HG02763 (cell line): ENCODE data around the gene CDKN2A.

Experiments
- ATAC-seq: cut with Tn5 transposase; IDR thresholded peaks from one replicate; pipeline ENCODE4 v1.9.1; 2021; ENCODE audit warnings: mild to moderate bottlenecking, moderate library complexity; ENCODE audit not compliant: unreplicated experiment

The CDKN2A gene

GRCh38 chr9:22008384-22008716, 14.2 kb upstream of the CDKN2A start:
- no peak for ATAC-seq

- ATAC-seq: no peak
Measured at GRCh38 chr9:22005702-22006606, 11.8 kb upstream of the CDKN2A start.

GRCh38 chr9:22005021-22005701, 11.0 kb upstream of the CDKN2A start:
- no peak for ATAC-seq

GRCh38 chr9:22002038-22002437, 7.8 kb upstream of the CDKN2A start:
- no peak for ATAC-seq

GRCh38 chr9:21998026-21998425, 3.8 kb upstream of the CDKN2A start:
- no peak for ATAC-seq

GRCh38 chr9:21997480-21997879, 3.3 kb upstream of the CDKN2A start:
- no peak for ATAC-seq

GRCh38 chr9:21996858-21997257, 2.7 kb upstream of the CDKN2A start:
- no peak for ATAC-seq

GRCh38 chr9:21996438-21996837, 2.2 kb upstream of the CDKN2A start:
- ATAC-seq: no peak

GRCh38 chr9:21995666-21996398, 1.6 kb upstream of the CDKN2A start:
- ATAC-seq: no peak

GRCh38 chr9:21995006-21995665, 944 bp upstream of the CDKN2A start:
- peak; percentile 76 for ATAC-seq

GRCh38 chr9:21994556-21995005, 389 bp upstream of the CDKN2A start, which contains the start of gene CDKN2B-AS1:
Gene CDKN2B-AS1 (plus strand): TSS chr9:21994791.
- peak; percentile 38 for ATAC-seq

- ATAC-seq: no peak
Measured at GRCh38 chr9:21993007-21993406, 1.2 kb downstream of the CDKN2A start.

GRCh38 chr9:21991072-21991959, 2.9 kb downstream of the CDKN2A start:
- ATAC-seq: no peak

- no peak for ATAC-seq
Measured at GRCh38 chr9:21989440-21990189, 4.6 kb downstream of the CDKN2A start.

GRCh38 chr9:21988056-21988990, 5.9 kb downstream of the CDKN2A start:
- no peak for ATAC-seq

- ATAC-seq: peak; percentile 52
Measured at GRCh38 chr9:21985964-21986667, 8.1 kb downstream of the CDKN2A start.

GRCh38 chr9:21984101-21984500, 10.1 kb downstream of the CDKN2A start:
- ATAC-seq: no peak

- no peak for ATAC-seq
Measured at GRCh38 chr9:21983561-21983935, 10.6 kb downstream of the CDKN2A start.
